GM19240 (cell line): Measurements from ENCODE around the gene LIN54.
"Not testable (repeated sequence)": the region's sequence is repeated elsewhere in the genome, so short reads cannot be mapped to it uniquely, and the experiment has no call there.

Source experiments
- DNase-seq: peaks from one replicate; pipeline ENCODE4 v3.0.0; 2011; ENCODE audit warnings: low spot score; ENCODE audit not compliant: insufficient read length

Gene LIN54

GRCh38 chr4:83012200-83012686 is 1.6 kb upstream of the LIN54 start:
- DNase-seq: no peak

GRCh38 chr4:83011689-83012199 is 1.1 kb upstream of the LIN54 start:
- no peak for DNase-seq

- no peak for DNase-seq
Measured at GRCh38 chr4:83010111-83010521, 507 bp downstream of the LIN54 start.

- DNase-seq: no peak
Measured at GRCh38 chr4:83009529-83009928, 1.1 kb downstream of the LIN54 start.

- DNase-seq: not testable (repeated sequence)
Measured at GRCh38 chr4:83003044-83003791, 7.4 kb downstream of the LIN54 start.

- no peak for DNase-seq
Measured at GRCh38 chr4:83002329-83002728, 8.3 kb downstream of the LIN54 start.

GRCh38 chr4:82998898-82999297 is 11.7 kb downstream of the LIN54 start:
- DNase-seq: no peak

GRCh38 chr4:82994834-82995233 is 15.8 kb downstream of the LIN54 start:
- no peak for DNase-seq

- no peak for DNase-seq
Measured at GRCh38 chr4:82989575-82990429, 20.8 kb downstream of the LIN54 start.

- DNase-seq: no peak
Measured at GRCh38 chr4:82988323-82988832, 22.2 kb downstream of the LIN54 start.

- not testable (repeated sequence) for DNase-seq
Measured at GRCh38 chr4:82987519-82987918, 23.1 kb downstream of the LIN54 start.

- no peak for DNase-seq
Measured at GRCh38 chr4:82984459-82984858, 26.2 kb downstream of the LIN54 start.

GRCh38 chr4:82983444-82983843 is 27.2 kb downstream of the LIN54 start:
- DNase-seq: no peak

GRCh38 chr4:82981138-82981537 is 29.5 kb downstream of the LIN54 start:
- DNase-seq: no peak

- no peak for DNase-seq
Measured at GRCh38 chr4:82975792-82976191, 34.8 kb downstream of the LIN54 start.

GRCh38 chr4:82969414-82969813 is 41.2 kb downstream of the LIN54 start:
- no peak for DNase-seq

- no peak for DNase-seq
Measured at GRCh38 chr4:82968972-82969371, 41.7 kb downstream of the LIN54 start.

GRCh38 chr4:82965763-82966162 is 44.9 kb downstream of the LIN54 start:
- no peak for DNase-seq

- DNase-seq: no peak
Measured at GRCh38 chr4:82957045-82957444, 53.6 kb downstream of the LIN54 start.

- no peak for DNase-seq
Measured at GRCh38 chr4:82954212-82954611, 56.4 kb downstream of the LIN54 start.

GRCh38 chr4:82951196-82951595 is 59.4 kb downstream of the LIN54 start:
- no peak for DNase-seq

- DNase-seq: no peak
Measured at GRCh38 chr4:82948647-82949204, 61.9 kb downstream of the LIN54 start.
